ENCODE measurements around the gene CHD6.

The CHD6 gene

DNA sequence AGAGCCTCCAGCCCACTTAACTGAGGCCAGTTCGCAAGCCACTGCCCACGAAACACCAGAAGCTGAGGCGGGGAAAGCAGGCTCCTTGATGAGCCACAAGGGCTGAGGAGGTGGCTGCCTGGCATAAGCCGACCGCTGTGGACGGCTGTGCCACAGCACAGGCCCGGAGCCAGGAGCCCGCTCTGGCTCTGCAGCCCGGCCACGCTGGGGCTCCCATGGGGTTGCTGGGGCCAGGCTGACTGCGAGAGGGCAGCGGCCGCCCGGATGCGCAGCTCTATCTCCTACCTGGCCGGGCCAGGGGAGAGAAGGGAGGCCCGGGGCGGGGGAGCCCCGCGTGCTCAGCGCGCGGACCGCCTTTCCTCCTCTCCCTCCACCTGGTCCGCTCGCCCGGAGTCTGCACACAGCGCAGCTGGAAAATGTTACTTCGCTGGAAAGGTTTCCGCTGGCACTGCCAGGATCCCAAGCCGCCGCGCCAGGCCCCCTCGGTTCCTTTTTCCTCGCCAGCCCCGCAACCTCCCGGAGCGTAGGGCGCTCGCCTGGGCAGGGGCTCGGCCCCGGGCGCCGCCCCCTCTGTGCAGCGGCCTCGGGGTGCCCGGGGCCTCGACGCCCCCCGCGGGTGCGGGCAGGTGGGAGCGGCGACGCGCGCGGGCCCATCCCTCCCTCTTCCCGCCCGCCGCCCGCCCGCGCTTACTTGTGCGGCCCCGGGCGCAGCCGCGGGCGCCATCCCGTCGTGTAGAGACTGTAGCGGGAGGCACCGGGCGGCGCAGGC is 252.2 kb downstream of the CHD6 start:
- POLR2A ChIA-PET: interaction anchor here (0.5 kb wide), 1 partner anchor 26 kb away, joined by 4 read pairs; no protein-coding TSS in a partner anchor
- Histone ChIP-seq H3K36me3 (ENCODE audit: control insufficient read depth in 2 of 2, insufficient read depth in 1 of 2, low read length in 2 of 2) (peaks cover 0 to 34% of the 10 kb centered on the region in 2 experiments; a peak in 1 of 3 replicates), H3K9me3 (ENCODE audit: control insufficient read depth, insufficient read depth, low read depth, low read length) (no peaks in the 10 kb centered on the region), H3K4me1 (ENCODE audit: control insufficient read depth, insufficient read depth, low read length) (no peaks in the 10 kb centered on the region), H3K27ac (ENCODE audit: extremely low read depth, low read depth, low read length) (peak overlapping the region; percentile 64; the same call in 1 of the 2 replicates), H3K4me3 (ENCODE audit: low read depth, low read length) (peak overlapping the region; percentile 22)
- CTCF ChIA-PET: interaction anchor here (0.6 to 1.7 kb wide), 2 partner anchors 45 to 232 kb away, joined by 3 to 6 read pairs; no protein-coding TSS in a partner anchor
- TF ChIP-seq, protein P1, sequence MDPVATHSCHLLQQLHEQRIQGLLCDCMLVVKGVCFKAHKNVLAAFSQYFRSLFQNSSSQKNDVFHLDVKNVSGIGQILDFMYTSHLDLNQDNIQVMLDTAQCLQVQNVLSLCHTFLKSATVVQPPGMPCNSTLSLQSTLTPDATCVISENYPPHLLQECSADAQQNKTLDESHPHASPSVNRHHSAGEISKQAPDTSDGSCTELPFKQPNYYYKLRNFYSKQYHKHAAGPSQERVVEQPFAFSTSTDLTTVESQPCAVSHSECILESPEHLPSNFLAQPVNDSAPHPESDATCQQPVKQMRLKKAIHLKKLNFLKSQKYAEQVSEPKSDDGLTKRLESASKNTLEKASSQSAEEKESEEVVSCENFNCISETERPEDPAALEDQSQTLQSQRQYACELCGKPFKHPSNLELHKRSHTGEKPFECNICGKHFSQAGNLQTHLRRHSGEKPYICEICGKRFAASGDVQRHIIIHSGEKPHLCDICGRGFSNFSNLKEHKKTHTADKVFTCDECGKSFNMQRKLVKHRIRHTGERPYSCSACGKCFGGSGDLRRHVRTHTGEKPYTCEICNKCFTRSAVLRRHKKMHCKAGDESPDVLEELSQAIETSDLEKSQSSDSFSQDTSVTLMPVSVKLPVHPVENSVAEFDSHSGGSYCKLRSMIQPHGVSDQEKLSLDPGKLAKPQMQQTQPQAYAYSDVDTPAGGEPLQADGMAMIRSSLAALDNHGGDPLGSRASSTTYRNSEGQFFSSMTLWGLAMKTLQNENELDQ (tag by site-specific recombination; IDR thresholded peaks at IDR 0.05; ENCODE audit: low read depth): no peak
- TF ChIP-seq, protein P2, sequence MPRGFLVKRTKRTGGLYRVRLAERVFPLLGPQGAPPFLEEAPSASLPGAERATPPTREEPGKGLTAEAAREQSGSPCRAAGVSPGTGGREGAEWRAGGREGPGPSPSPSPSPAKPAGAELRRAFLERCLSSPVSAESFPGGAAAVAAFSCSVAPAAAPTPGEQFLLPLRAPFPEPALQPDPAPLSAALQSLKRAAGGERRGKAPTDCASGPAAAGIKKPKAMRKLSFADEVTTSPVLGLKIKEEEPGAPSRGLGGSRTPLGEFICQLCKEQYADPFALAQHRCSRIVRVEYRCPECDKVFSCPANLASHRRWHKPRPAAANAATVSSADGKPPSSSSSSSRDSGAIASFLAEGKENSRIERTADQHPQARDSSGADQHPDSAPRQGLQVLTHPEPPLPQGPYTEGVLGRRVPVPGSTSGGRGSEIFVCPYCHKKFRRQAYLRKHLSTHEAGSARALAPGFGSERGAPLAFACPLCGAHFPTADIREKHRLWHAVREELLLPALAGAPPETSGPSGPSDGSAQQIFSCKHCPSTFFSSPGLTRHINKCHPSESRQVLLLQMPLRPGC (tag by site-specific recombination; IDR thresholded peaks at IDR 0.05): no peak
- TF ChIP-seq, protein P3, sequence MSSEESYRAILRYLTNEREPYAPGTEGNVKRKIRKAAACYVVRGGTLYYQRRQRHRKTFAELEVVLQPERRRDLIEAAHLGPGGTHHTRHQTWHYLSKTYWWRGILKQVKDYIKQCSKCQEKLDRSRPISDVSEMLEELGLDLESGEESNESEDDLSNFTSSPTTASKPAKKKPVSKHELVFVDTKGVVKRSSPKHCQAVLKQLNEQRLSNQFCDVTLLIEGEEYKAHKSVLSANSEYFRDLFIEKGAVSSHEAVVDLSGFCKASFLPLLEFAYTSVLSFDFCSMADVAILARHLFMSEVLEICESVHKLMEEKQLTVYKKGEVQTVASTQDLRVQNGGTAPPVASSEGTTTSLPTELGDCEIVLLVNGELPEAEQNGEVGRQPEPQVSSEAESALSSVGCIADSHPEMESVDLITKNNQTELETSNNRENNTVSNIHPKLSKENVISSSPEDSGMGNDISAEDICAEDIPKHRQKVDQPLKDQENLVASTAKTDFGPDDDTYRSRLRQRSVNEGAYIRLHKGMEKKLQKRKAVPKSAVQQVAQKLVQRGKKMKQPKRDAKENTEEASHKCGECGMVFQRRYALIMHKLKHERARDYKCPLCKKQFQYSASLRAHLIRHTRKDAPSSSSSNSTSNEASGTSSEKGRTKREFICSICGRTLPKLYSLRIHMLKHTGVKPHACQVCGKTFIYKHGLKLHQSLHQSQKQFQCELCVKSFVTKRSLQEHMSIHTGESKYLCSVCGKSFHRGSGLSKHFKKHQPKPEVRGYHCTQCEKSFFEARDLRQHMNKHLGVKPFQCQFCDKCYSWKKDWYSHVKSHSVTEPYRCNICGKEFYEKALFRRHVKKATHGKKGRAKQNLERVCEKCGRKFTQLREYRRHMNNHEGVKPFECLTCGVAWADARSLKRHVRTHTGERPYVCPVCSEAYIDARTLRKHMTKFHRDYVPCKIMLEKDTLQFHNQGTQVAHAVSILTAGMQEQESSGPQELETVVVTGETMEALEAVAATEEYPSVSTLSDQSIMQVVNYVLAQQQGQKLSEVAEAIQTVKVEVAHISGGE (tag by site-specific recombination; conservative IDR thresholded peaks at IDR 0.05; ENCODE audit: low read depth): no peak
- TF ChIP-seq EGR2 (tag by site-specific recombination; IDR thresholded peaks at IDR 0.05; ENCODE audit: low read depth): peak; percentile 14; the same call in 1 of the 2 replicates
- TF ChIP-seq ZNF223 (tag by site-specific recombination; IDR thresholded peaks at IDR 0.05): no peak
- no peak for TF ChIP-seq TRIM28 (IDR thresholded peaks at IDR 0.05; ENCODE audit: borderline replicate concordance, low read length)
- TF ChIP-seq ZNF202 (tag by site-specific recombination; IDR thresholded peaks at IDR 0.05; ENCODE audit: borderline replicate concordance): no peak
- TF ChIP-seq KLF16 (tag by site-specific recombination; IDR thresholded peaks at IDR 0.05): no peak

DNA sequence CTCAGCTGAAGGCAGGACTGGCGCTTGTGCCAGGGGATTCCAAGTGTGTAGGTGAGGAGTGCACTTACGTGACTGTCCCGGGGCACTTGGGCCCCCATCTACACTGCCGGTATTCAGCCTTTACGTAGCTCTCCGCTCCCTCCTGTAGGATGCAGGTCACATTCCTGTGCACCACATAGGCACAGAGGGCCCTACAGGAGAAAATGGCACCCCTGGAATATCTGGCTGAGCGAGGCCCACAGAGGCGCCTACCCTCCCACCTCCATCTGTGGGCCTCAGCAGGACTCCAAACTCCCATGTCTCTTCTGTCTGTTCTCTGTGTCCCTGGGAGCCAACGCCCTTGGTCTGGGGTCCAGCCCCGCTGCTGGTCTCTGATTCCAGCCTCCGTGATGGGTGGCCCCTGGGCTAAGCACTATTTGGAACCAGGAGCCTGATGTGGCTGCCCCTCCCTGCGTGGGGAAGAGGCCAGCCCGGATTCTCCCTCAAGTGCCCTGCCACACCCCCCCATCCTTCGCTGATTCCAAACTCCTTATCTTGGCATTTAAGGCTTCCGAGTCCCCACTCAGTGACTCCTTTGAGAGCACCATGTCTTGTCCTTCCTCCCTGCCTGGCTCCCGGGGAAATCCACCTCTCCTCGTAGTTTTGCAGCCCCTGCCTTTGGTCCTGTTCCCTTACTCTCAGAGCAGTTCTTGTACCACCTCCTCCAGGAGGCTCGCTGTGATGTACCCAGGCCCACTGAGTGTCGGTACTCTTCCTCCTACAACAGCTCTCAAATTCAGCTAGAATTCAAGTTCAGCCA is 253.0 kb downstream of the CHD6 start:
- H3K9me3 ChIP-seq (ENCODE audit: control insufficient read depth, insufficient read depth, low read depth, low read length): no peaks in the 10 kb centered on the region
- peaks cover 0 to 41% of the 10 kb centered on the region in 2 experiments; a peak in 1 of 3 replicates for H3K36me3 ChIP-seq (ENCODE audit: control insufficient read depth in 2 of 2, insufficient read depth in 1 of 2, low read length in 2 of 2)
- H3K27ac ChIP-seq (ENCODE audit: extremely low read depth, low read depth, low read length): no peak overlapping the region
- no peak overlapping the region for H3K4me3 ChIP-seq (ENCODE audit: low read depth, low read length)
- POLR2A ChIA-PET: no interaction called here
- H3K4me1 ChIP-seq (ENCODE audit: control insufficient read depth, insufficient read depth, low read length): no peaks in the 10 kb centered on the region
- TF ChIP-seq KLF9 (tag by site-specific recombination; IDR thresholded peaks at IDR 0.05; ENCODE audit: low read depth) (0 out of 2 replicates have a peak, but pooled peaks have one; percentile 29), ZNF571 (tag by site-specific recombination; IDR thresholded peaks at IDR 0.05) (no peak)
- CTCF ChIA-PET: interaction anchor here (0.9 to 1.7 kb wide), 2 partner anchors 46 to 192 kb away, joined by 3 to 6 read pairs; no protein-coding TSS in a partner anchor
